Type B pancreatic cell (in vitro differentiated cells): ENCODE measurements around the gene RBP3. TPM values are rescaled to one million over a fixed set of nuclear protein-coding genes. Genes with fewer than 3 reads are reported as not detected.

Experiments
- DNase-seq: peaks from one replicate; pipeline ENCODE4 v3.0.0; 2021; ENCODE audit warnings: mixed read lengths; ENCODE audit not compliant: unreplicated experiment; ENCODE audit errors: extremely low spot score
- H3K27ac Mint-ChIP-seq: 2 replicates; pipeline ENCODE4 v1.8.0; 2021; ENCODE audit warnings: mild to moderate bottlenecking, mixed read lengths
- H3K27me3 Mint-ChIP-seq: 2 replicates; pipeline ENCODE4 v1.8.0; 2021; ENCODE audit warnings: mixed read lengths
- H3K36me3 Mint-ChIP-seq: 2 replicates; pipeline ENCODE4 v1.8.0; 2021; ENCODE audit warnings: mixed read lengths
- H3K4me1 Mint-ChIP-seq: one replicate; pipeline ENCODE4 v1.8.0; 2021; ENCODE audit warnings: mixed read lengths; ENCODE audit not compliant: unreplicated experiment
- H3K4me3 Mint-ChIP-seq: 2 replicates; pipeline ENCODE4 v1.8.0; 2021; ENCODE audit warnings: mild to moderate bottlenecking, mixed read lengths
- H3K9me3 Mint-ChIP-seq: 2 replicates; pipeline ENCODE4 v1.8.0; 2021; ENCODE audit warnings: mixed read lengths
- total RNA-seq: library from RNA; stranded (reverse); gene quantifications from 2 replicates; pipeline ENCODE4 v1.2.1, GENCODE V29; 2021; ENCODE audit warnings: low replicate concordance
- TF ChIP-seq, protein P1 (sequence below): fragments of 200-600 bp; sonication (generic); conservative IDR thresholded peaks from 2 replicates; pipeline ENCODE4 v1.5.0; 2021; ENCODE audit warnings: antibody characterized with exemption, mild to moderate bottlenecking

Gene RBP3
- total RNA-seq, 1 donor from 2014 or later: not detected

DNA sequence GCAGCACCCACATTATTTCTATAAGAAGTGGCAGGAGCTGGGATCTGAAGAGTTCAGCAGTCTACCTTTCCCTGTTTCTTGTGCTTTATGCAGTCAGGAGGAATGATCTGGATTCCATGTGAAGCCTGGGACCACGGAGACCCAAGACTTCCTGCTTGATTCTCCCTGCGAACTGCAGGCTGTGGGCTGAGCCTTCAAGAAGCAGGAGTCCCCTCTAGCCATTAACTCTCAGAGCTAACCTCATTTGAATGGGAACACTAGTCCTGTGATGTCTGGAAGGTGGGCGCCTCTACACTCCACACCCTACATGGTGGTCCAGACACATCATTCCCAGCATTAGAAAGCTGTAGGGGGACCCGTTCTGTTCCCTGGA, 874 bp upstream of the RBP3 start:
- H3K4me3 Mint-ChIP-seq: no peak overlapping the region
- no peaks in the 10 kb centered on the region for H3K36me3 Mint-ChIP-seq
- H3K9me3 Mint-ChIP-seq: no peaks in the 10 kb centered on the region
- TF ChIP-seq, protein P1, sequence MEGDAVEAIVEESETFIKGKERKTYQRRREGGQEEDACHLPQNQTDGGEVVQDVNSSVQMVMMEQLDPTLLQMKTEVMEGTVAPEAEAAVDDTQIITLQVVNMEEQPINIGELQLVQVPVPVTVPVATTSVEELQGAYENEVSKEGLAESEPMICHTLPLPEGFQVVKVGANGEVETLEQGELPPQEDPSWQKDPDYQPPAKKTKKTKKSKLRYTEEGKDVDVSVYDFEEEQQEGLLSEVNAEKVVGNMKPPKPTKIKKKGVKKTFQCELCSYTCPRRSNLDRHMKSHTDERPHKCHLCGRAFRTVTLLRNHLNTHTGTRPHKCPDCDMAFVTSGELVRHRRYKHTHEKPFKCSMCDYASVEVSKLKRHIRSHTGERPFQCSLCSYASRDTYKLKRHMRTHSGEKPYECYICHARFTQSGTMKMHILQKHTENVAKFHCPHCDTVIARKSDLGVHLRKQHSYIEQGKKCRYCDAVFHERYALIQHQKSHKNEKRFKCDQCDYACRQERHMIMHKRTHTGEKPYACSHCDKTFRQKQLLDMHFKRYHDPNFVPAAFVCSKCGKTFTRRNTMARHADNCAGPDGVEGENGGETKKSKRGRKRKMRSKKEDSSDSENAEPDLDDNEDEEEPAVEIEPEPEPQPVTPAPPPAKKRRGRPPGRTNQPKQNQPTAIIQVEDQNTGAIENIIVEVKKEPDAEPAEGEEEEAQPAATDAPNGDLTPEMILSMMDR: no peak
- no peaks in the 10 kb centered on the region for H3K4me1 Mint-ChIP-seq
- no peak overlapping the region for H3K27ac Mint-ChIP-seq
- no peak for DNase-seq
- H3K27me3 Mint-ChIP-seq: peaks cover 16% of the 10 kb centered on the region

- no peaks in the 10 kb centered on the region for H3K9me3 Mint-ChIP-seq
- no peak overlapping the region for H3K4me3 Mint-ChIP-seq
- DNase-seq: no peak
- H3K27ac Mint-ChIP-seq: no peak overlapping the region
- H3K27me3 Mint-ChIP-seq: peaks cover 16% of the 10 kb centered on the region
- no peaks in the 10 kb centered on the region for H3K36me3 Mint-ChIP-seq
- no peaks in the 10 kb centered on the region for H3K4me1 Mint-ChIP-seq
- TF ChIP-seq, protein P1: no peak
Measured at GRCh38 chr10:47348661-47349470, 703 bp downstream of the RBP3 start.

DNA sequence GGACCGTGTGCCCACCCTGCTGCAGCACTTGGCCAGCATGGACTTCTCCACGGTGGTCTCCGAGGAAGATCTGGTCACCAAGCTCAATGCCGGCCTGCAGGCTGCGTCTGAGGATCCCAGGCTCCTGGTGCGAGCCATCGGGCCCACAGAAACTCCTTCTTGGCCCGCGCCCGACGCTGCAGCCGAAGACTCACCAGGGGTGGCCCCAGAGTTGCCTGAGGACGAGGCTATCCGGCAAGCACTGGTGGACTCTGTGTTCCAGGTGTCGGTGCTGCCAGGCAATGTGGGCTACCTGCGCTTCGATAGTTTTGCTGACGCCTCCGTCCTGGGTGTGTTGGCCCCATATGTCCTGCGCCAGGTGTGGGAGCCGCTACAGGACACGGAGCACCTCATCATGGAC, 1.4 kb downstream of the RBP3 start:
- no peak for DNase-seq
- no peak overlapping the region for H3K27ac Mint-ChIP-seq
- no peaks in the 10 kb centered on the region for H3K36me3 Mint-ChIP-seq
- no peaks in the 10 kb centered on the region for H3K9me3 Mint-ChIP-seq
- H3K4me3 Mint-ChIP-seq: no peak overlapping the region
- TF ChIP-seq, protein P1: no peak
- H3K27me3 Mint-ChIP-seq: peaks cover 16% of the 10 kb centered on the region
- H3K4me1 Mint-ChIP-seq: no peaks in the 10 kb centered on the region

GRCh38 chr10:47349941-47350371, 1.8 kb downstream of the RBP3 start:
- no peaks in the 10 kb centered on the region for H3K36me3 Mint-ChIP-seq
- no peaks in the 10 kb centered on the region for H3K9me3 Mint-ChIP-seq
- H3K4me1 Mint-ChIP-seq: no peaks in the 10 kb centered on the region
- H3K4me3 Mint-ChIP-seq: no peak overlapping the region
- TF ChIP-seq, protein P1: no peak
- H3K27ac Mint-ChIP-seq: no peak overlapping the region
- peaks cover 16% of the 10 kb centered on the region for H3K27me3 Mint-ChIP-seq
- DNase-seq: no peak

DNA sequence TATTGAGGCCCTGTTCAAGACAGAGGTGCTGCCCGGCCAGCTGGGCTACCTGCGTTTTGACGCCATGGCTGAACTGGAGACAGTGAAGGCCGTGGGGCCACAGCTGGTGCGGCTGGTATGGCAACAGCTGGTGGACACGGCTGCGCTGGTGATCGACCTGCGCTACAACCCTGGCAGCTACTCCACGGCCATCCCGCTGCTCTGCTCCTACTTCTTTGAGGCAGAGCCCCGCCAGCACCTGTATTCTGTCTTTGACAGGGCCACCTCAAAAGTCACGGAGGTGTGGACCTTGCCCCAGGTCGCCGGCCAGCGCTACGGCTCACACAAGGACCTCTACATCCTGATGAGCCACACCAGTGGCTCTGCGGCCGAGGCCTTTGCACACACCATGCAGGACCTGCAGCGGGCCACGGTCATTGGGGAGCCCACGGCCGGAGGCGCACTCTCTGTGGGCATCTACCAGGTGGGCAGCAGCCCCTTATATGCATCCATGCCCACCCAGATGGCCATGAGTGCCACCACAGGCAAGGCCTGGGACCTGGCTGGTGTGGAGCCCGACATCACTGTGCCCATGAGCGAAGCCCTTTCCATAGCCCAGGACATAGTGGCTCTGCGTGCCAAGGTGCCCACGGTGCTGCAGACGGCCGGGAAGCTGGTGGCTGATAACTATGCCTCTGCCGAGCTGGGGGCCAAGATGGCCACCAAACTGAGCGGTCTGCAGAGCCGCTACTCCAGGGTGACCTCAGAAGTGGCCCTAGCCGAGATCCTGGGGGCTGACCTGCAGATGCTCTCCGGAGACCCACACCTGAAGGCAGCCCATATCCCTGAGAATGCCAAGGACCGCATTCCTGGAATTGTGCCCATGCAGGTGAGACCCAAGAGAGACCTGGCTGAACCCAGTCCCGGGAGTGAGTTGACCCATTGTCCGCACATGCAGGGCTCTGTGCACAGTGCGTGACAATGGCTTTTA, 2.8 kb downstream of the RBP3 start:
- no peak overlapping the region for H3K27ac Mint-ChIP-seq
- H3K4me1 Mint-ChIP-seq: no peaks in the 10 kb centered on the region
- TF ChIP-seq, protein P1: no peak
- no peaks in the 10 kb centered on the region for H3K36me3 Mint-ChIP-seq
- H3K27me3 Mint-ChIP-seq: peaks cover 8% of the 10 kb centered on the region
- H3K9me3 Mint-ChIP-seq: no peaks in the 10 kb centered on the region
- no peak for DNase-seq
- H3K4me3 Mint-ChIP-seq: no peak overlapping the region
